B cell (primary cell): ENCODE data around the gene NUP62. TPM values are rescaled to one million over a fixed set of nuclear protein-coding genes. Genes with fewer than 3 reads are reported as not detected.

Experiments used
- ATAC-seq: fragments of 200-7000 bp; cut with Tn5 transposase; one replicate; pipeline ENCODE4 v1.10.0; 2021; ENCODE audit warnings: low read depth, mild to moderate bottlenecking, moderate number of reproducible peaks, moderate library complexity
- CTCF ChIA-PET: fragments of 350-600 bp; sonication (Branson Sonifier 250); formaldehyde crosslinking; loops from one replicate; lab custom pipeline; 2021; ENCODE audit warnings: antibody characterized with exemption, inconsistent platforms; lab: Charles Lee
- POLR2A ChIA-PET: fragments of 350-600 bp; sonication (Branson Sonifier 250); formaldehyde crosslinking; loops from one replicate; lab custom pipeline; 2021; ENCODE audit warnings: antibody characterized with exemption; lab: Charles Lee
- DNase-seq: peaks from one replicate; pipeline ENCODE4 v3.0.0; 2013
- H2AFZ ChIP-seq: 2 replicates; pipeline ENCODE4 v1.6.1; 2012; ENCODE audit warnings: mild to moderate bottlenecking, low read depth, low read length; ENCODE audit not compliant: insufficient read depth, poor library complexity, severe bottlenecking
- H3K27ac ChIP-seq, 2 donors: 1 replicate in 1 of 2; 2 replicates in 1 of 2; pipeline ENCODE4 v1.5.1; 2012 to 2013; ENCODE audit warnings: low read length in 2 of 2, mild to moderate bottlenecking in 2 of 2, moderate library complexity in 1 of 2
- H3K27me3 ChIP-seq, 4 experiments: fragments of 200-600 bp in 1 of 4; sonication (generic) in 1 of 4; replicated peaks in 1 of 4; 1 replicate in 2 of 4; 2 replicates in 2 of 4; pipeline versions ENCODE4 v1.6.1 to v1.7.0; 2013 to 2016; ENCODE audit warnings: low read length in 3 of 4, mild to moderate bottlenecking in 2 of 4, mixed read lengths in 1 of 4, moderate library complexity in 1 of 4; ENCODE audit not compliant: insufficient read depth in 4 of 4, control insufficient read depth in 3 of 4; ENCODE audit errors: control extremely low read depth in 1 of 4
- H3K36me3 ChIP-seq, 2 experiments: replicated peaks in 1 of 2; 1 replicate in 1 of 2; 2 replicates in 1 of 2; pipeline versions ENCODE4 v1.6.1 to v1.7.1; 2013; ENCODE audit warnings: low read length in 1 of 2; ENCODE audit not compliant: insufficient read depth in 2 of 2, control insufficient read depth in 1 of 2; ENCODE audit errors: control extremely low read depth in 1 of 2, extremely low read depth in 1 of 2
- H3K4me1 ChIP-seq, 2 donors: fragments of 200-600 bp in 1 of 2; sonication (generic) in 1 of 2; 1 replicate in 1 of 2; 2 replicates in 1 of 2; pipeline versions ENCODE4 v1.5.1 to v1.6.1; 2013 to 2017; ENCODE audit warnings: low read length in 2 of 2; ENCODE audit not compliant: control insufficient read depth in 2 of 2, insufficient read depth in 2 of 2
- H3K4me2 ChIP-seq: replicated peaks from 2 replicates; pipeline ENCODE3; 2012; ENCODE audit warnings: mild to moderate bottlenecking, low read depth, low read length; ENCODE audit not compliant: poor library complexity, severe bottlenecking
- H3K4me3 ChIP-seq, 5 experiments: fragments of 200-600 bp in 1 of 5; sonication (generic) in 1 of 5; 1 replicate in 3 of 5; 2 replicates in 2 of 5; pipeline versions ENCODE4 v1.5.1 to v1.7.0; 2011 to 2016; ENCODE audit warnings: low read length in 4 of 5, mild to moderate bottlenecking in 4 of 5, low read depth in 2 of 5, control low read depth in 1 of 5, moderate library complexity in 1 of 5; ENCODE audit not compliant: insufficient read depth in 1 of 5; ENCODE audit errors: control extremely low read depth in 1 of 5, extremely low read depth in 1 of 5
- H3K79me2 ChIP-seq: fragments of 200-600 bp; sonication (generic); one replicate; pipeline ENCODE4 v1.6.0; 2016; ENCODE audit warnings: low read length; ENCODE audit not compliant: control insufficient read depth, insufficient read depth
- H3K9ac ChIP-seq: fragments of 200-600 bp; sonication (generic); 2 replicates; pipeline ENCODE4 v1.6.1; 2017; ENCODE audit warnings: mild to moderate bottlenecking, low read length, moderate library complexity
- H3K9me3 ChIP-seq, 3 donors: one replicate each; pipeline versions ENCODE4 v1.6.1 to v1.7.1; 2013; ENCODE audit warnings: low read length in 2 of 3; ENCODE audit not compliant: control insufficient read depth in 2 of 3, insufficient read depth in 1 of 3; ENCODE audit errors: control extremely low read depth in 1 of 3
- H4K20me1 ChIP-seq: 2 replicates; pipeline ENCODE4 v1.6.0; 2012; ENCODE audit warnings: mild to moderate bottlenecking, low read length; ENCODE audit not compliant: insufficient read depth, control insufficient read depth, poor library complexity, severe bottlenecking
- H3K27ac Mint-ChIP-seq: one replicate; pipeline ENCODE4 v1.8.0; 2021; ENCODE audit warnings: mixed read lengths
- H3K27me3 Mint-ChIP-seq: one replicate; pipeline ENCODE4 v1.8.0; 2021; ENCODE audit warnings: mixed read lengths
- H3K4me1 Mint-ChIP-seq: one replicate; pipeline ENCODE4 v1.8.0; 2021; ENCODE audit warnings: mixed read lengths
- H3K4me3 Mint-ChIP-seq: one replicate; pipeline ENCODE4 v1.8.0; 2021; ENCODE audit warnings: mixed read lengths
- H3K9me3 Mint-ChIP-seq: one replicate; pipeline ENCODE4 v1.8.0; 2022; ENCODE audit warnings: mixed read lengths; ENCODE audit not compliant: insufficient read depth
- EZH2 ChIP-seq: IDR thresholded peaks from 2 replicates; pipeline ENCODE4 v1.6.1; 2012; ENCODE audit warnings: borderline replicate concordance, low read depth, mild to moderate bottlenecking, moderate library complexity, low read length; ENCODE audit not compliant: insufficient read depth, poor library complexity, severe bottlenecking
- WGBS: methylation state at CpG from one replicate; pipeline ENCODE4 v1.1.5; 2013; ENCODE audit warnings: missing lambda C conversion rate; ENCODE audit not compliant: insufficient coverage; 5-methylcytosine and 5-hydroxymethylcytosine counted together
- intact Hi-C: fragments of 100-400 bp; cut with micrococcal nuclease; formaldehyde crosslinking; loops from one replicate; pipeline ENCODE4 v1.10.0; 2022
- polyA plus RNA-seq: library from polyadenylated mRNA; depleted of rRNA; stranded (reverse); fragments of >200 nt; gene quantifications from 2 replicates; pipeline ENCODE4 v1.2.3, GENCODE V29; 2012
- total RNA-seq, 2 donors: library from RNA; stranded (reverse); fragments of 120-200 nt in 1 of 2; gene quantifications; 1 replicate in 1 of 2; 2 replicates in 1 of 2; pipeline versions ENCODE4 v1.2.3 to v1.2.4, GENCODE V29; 2013 to 2022
- TF ChIP-seq, protein P1 (sequence below): fragments of 200-600 bp; IDR thresholded peaks from one replicate; pipeline ENCODE4 v1.8.0; 2022; ENCODE audit warnings: antibody characterized with exemption, mild to moderate bottlenecking

The NUP62 gene
- total and polyA plus RNA-seq, 2 donors (not counting 1 experiment from before 2014, with no cell fraction given) = 25.2 to 75.7 TPM

DNA sequence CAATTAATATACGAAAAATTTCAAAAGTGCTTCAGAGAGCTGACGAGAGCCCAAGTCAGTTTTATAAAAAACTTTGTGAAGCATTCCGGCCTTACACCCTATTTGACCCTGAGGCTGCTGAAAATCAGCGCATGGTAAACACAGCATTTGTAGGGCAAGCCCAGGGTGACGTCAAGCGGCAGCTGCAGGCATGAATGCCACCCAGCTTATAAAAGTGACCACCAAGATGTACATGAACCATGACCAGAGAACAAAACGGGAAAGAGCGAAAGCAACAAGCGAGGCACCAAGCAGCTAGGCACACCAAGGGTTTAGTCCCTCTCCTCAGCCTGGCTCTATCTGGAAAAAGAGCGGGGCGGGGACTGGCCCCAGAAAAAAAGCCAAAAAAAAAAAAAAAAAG, 25.6 kb upstream of the NUP62 start:
- intact Hi-C loops = no loop called here
- H4K20me1 ChIP-seq = no peaks in the 10 kb centered on the region
- no peaks in the 10 kb centered on the region for H3K9me3 ChIP-seq
- peaks cover 13% of the 10 kb centered on the region for H3K4me1 Mint-ChIP-seq
- no peaks in the 10 kb centered on the region for H3K79me2 ChIP-seq
- H3K9me3 Mint-ChIP-seq = no peaks in the 10 kb centered on the region
- H3K4me2 ChIP-seq = no peak overlapping the region
- H3K4me3 ChIP-seq = no peak overlapping the region
- ChIA-PET CTCF (interaction anchor here (0.6 to 1.6 kb wide), 3 partner anchors 11 to 20 kb away, joined by 3 to 6 read pairs (median 4); no protein-coding TSS in a partner anchor), POLR2A (no interaction called here)
- no peak overlapping the region for H3K27ac ChIP-seq
- H3K27me3 Mint-ChIP-seq = peaks cover 40% of the 10 kb centered on the region
- H2AFZ ChIP-seq = no peak overlapping the region
- H3K36me3 ChIP-seq = no peaks in the 10 kb centered on the region
- H3K4me3 Mint-ChIP-seq = no peak overlapping the region
- no peak for TF ChIP-seq EZH2
- TF ChIP-seq, protein P1, sequence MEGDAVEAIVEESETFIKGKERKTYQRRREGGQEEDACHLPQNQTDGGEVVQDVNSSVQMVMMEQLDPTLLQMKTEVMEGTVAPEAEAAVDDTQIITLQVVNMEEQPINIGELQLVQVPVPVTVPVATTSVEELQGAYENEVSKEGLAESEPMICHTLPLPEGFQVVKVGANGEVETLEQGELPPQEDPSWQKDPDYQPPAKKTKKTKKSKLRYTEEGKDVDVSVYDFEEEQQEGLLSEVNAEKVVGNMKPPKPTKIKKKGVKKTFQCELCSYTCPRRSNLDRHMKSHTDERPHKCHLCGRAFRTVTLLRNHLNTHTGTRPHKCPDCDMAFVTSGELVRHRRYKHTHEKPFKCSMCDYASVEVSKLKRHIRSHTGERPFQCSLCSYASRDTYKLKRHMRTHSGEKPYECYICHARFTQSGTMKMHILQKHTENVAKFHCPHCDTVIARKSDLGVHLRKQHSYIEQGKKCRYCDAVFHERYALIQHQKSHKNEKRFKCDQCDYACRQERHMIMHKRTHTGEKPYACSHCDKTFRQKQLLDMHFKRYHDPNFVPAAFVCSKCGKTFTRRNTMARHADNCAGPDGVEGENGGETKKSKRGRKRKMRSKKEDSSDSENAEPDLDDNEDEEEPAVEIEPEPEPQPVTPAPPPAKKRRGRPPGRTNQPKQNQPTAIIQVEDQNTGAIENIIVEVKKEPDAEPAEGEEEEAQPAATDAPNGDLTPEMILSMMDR = no peak
- ATAC-seq (no peak), DNase-seq (no peak)
- H3K4me1 ChIP-seq = peaks cover 3 to 8% of the 10 kb centered on the region in 2 donors
- WGBS = 96% methylated on average over 9 of the region's 11 CpGs
- H3K27me3 ChIP-seq = peaks cover 0 to 21% (median 0%) of the 10 kb centered on the region in 4 experiments
- H3K27ac Mint-ChIP-seq = no peak overlapping the region
- H3K9ac ChIP-seq = no peak overlapping the region

DNA sequence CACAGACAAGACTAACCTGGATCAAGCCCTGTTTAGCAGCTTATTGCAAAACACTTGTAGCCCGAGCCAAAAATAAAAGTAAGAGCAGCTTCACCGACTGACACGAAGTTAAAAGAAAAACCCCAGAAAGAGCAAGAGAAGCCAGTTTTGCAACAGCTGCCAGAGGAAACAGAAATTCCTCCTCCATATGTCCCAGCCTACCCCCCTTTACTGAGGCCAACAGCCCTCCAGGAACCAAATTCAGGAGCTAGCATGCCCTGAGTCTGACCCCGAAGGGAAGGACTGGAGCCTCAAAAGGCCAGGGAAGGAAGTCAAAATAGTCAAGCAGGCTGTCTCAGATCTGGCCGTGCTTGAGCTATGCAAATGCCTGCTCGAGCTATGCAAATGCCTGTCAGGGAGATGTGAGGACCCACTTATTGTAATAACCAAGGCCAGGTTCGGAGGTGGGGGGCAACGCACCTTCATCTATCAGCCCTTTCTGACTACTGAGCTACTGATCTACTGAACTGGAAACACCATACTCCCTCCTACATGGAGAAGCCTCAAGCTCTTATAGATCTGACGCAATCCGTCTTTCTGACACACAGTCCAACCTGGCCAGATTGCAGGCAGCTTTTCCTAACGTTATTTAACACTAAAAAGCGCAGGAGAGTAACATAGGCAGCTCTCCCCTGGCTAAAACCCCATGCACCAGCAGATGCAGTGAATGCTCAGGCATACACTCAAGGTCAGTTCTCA, 25.0 kb upstream of the NUP62 start:
- Histone ChIP-seq H4K20me1 (no peaks in the 10 kb centered on the region), H3K79me2 (no peaks in the 10 kb centered on the region), H3K4me1 (peaks cover 3 to 8% of the 10 kb centered on the region in 2 donors), H3K9me3 (no peaks in the 10 kb centered on the region), H3K9ac (no peak overlapping the region), H3K4me2 (peak overlapping the region; percentile 35), H2AFZ (peak overlapping the region; percentile 47), H3K4me3 (no peak overlapping the region), H3K27ac (no peak overlapping the region), H3K36me3 (no peaks in the 10 kb centered on the region), H3K27me3 (peaks cover 0 to 25% (median 0%) of the 10 kb centered on the region in 4 experiments)
- ATAC-seq (no peak), DNase-seq (no peak)
- 33% methylated on average over 12 of the region's 12 CpGs for WGBS
- Mint-ChIP-seq H3K9me3 (no peaks in the 10 kb centered on the region), H3K27ac (no peak overlapping the region), H3K4me1 (peaks cover 13% of the 10 kb centered on the region), H3K27me3 (peaks cover 42% of the 10 kb centered on the region), H3K4me3 (no peak overlapping the region)
- ChIA-PET POLR2A (no interaction called here), CTCF (interaction anchor here (0.6 to 1.6 kb wide), 5 partner anchors 11 to 350 kb away, joined by 3 to 6 read pairs (median 3); no protein-coding TSS in a partner anchor)
- intact Hi-C loops = no loop called here
- TF ChIP-seq, protein P1 = no peak
- TF ChIP-seq EZH2 = no peak
